ENCODE results near the gene PAQR6.
A peak's percentile ranks its signal among the peaks of the same experiment; 100 is the strongest.

Gene PAQR6

DNA sequence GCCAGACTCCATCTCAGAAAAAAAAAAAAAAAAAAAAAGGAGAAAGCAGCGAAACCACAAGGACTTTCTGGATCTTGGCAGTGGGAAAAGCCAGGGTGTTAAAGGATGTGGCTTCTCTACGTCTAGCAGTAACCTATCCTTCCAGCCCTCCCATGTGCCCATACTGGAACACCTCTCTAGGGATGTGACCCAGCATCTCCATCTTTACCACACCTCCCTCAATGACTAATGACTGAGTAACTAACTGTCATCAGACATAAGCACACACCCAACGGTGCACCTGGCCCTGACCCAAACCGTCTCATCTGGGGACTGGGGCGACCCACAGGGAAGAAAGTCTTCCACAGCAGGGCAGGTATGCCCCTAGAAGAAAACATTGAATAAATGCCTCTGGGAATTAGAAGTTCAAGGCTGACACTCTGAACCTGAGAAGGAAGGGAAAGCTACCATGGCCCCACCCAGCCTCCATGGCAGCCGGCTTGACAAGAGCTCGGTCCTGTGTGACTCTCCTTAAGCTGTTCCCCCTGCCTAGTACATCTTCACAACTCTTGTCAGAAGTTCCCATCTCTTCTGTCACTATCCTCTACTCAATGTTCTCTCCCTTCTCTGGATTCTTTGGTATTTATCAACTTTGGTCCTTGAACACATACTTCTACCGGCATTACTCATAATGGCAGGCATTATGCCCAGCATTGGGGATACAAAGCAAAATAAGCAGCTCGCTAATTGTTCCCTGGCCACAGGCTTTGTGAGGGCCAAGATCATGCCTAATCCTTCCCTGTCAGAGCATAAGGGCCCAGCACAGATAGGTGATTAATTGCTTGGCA is 14.8 kb upstream of the PAQR6 start:
- DNase-seq, result no peak

DNA sequence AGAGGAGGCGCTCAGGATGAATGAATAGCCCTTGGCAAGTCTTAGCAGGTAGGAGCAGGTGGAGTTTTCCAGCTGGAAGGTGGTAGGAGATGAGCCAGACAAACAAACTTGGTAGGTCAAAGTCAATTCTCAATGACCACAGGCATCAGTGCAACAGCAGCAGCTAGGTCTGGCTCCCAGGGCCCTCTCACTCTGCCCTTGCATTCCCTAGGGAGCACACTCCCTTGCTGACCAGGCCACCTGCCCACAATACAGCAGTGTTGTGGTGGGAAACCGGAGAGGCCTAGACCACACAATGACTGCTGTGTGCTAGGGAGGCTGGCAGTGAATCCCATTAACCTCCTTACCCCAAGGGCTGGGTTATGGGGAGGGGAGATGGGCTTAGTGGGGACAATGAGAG is 13.0 kb upstream of the PAQR6 start:
- DNase-seq, result no peak

DNA sequence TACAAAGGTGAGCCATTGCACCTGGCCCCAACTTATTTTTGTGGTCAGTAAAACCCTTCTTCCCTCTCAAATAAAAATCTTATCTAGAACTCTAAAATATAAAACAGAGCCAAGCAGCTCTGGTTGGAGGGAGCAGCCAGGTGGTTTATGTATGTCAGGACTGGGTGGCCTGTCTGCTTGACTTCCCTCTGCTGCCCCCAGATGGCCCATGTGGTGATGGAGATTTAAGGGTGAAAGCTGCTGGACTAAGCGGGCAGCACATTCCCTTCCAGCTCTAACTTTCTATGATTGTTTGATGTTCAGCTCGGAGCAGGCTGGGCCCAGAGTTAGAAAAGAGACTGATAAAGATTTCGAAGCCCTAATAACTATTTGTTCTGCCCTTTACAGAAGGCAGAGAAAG is 11.9 kb upstream of the PAQR6 start:
- DNase-seq, result no peak

DNA sequence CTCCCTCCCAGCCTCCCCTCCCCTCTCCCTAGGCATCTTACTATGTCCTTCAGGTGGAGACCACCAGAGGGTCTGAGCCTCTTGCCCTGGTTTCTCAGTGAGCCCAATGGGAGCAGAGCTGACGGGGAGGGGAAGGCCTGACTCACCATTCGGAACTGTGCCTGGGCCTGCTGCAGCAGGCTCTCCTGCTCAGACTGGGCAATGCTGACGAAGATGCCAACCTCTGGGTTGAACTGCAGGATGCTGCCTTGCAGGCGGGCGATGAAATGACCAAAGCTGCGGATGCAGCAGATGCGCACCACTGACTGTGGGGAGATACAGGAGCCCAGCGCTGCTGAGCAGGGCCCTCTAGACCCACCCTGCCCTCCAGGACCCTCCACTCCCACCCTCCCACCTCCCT is 11.0 kb upstream of the PAQR6 start:
- DNase-seq, result no peak

DNA sequence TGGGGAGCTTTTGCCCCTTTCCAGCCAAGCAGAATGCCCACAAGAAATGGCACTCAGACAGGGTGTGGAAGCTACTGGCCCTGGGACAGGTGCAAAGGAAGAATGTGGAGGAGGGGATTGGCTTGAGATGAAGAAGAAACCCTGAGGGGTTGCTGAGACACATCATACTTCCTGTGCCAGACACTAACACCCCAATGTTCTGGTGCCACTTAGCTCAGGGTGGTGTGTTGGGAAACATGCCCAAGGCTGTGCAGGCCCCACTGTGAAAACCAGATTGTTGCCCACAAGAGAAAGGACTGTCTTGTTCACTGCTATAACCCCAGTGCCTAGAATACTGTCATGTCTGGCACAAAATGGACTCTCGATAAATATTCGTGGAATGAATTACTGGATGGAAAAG is 9.9 kb upstream of the PAQR6 start:
- no peak for DNase-seq

DNA sequence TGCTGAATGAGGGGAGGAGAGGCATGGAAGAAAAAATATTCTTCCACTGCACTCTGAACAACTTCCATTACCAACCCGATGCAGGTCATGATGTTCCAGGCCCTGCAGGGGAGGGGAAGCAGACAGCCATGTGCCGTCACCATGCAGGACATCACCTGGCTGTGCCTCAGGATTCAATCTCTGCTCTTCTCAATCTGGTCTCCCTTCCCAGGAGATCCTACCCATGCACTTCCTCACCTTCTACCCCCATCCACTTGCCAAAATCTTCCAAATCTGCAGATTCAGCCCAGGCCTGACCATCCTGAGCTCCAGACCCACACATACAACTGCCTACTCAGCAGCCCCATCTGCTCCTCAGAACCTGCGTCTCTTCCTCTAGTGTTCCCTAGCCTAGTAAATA is 5.8 kb upstream of the PAQR6 start:
- no peak for DNase-seq

DNA sequence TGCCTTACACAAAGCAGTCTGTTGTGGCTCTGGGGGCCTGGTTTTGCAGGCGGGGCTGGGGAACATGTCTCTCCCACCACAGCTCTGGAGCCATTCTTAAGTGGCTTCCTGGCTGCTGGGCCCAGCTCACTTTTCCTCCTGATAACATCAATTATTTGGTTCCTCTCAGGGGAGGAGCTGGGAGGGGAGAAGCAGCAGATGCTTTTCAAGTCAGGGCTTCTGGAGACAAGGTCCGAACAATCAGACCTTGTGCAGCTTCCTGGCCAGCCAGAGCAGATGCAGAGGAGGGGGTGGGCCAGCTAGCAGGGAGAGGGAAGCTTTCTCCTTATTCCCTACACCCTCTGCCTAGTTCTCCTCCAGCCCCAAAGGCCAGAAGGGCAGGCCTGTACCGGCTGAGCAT is 3.7 kb upstream of the PAQR6 start:
- DNase-seq, result no peak

DNA sequence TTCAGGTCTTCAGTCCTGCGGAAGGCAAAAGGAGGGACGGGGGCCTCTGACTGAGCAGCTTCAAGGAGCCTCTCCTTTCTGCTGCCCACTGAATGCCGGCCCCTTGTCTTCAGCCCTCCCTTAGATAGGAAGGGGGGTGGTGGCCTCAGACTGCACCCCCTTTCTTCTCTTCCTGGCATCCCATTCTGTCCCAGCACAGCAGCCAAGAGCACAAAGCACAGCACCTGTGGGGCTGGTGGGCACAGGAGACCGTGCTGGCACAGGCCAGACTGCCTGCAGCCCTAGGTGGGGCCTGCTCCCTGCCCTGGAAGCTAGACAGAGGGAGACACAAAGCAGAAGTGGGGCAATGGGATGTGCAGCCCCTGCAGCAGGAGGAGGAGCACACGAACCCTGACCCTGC is 1.7 kb upstream of the PAQR6 start:
- DNase-seq, result no peak

DNA sequence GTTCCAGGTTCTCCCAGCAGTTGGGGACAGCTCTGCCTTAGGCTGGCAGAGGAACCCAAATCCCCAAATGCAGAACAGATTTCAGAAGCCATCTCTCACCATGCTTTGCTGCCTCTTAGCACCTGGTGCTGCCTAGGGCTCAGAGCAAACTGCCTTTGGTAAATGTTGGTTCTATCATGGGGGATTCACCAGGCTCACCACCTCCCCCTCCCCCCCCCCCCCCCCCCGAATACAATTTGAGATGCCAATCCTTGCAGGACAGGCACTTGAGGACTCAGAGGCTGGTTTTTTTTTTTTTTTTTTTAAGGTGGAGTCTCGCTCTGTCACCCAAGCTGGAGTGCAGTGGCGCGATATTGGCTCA is 447 bp upstream of the PAQR6 start:
- DNase-seq, result no peak

DNA sequence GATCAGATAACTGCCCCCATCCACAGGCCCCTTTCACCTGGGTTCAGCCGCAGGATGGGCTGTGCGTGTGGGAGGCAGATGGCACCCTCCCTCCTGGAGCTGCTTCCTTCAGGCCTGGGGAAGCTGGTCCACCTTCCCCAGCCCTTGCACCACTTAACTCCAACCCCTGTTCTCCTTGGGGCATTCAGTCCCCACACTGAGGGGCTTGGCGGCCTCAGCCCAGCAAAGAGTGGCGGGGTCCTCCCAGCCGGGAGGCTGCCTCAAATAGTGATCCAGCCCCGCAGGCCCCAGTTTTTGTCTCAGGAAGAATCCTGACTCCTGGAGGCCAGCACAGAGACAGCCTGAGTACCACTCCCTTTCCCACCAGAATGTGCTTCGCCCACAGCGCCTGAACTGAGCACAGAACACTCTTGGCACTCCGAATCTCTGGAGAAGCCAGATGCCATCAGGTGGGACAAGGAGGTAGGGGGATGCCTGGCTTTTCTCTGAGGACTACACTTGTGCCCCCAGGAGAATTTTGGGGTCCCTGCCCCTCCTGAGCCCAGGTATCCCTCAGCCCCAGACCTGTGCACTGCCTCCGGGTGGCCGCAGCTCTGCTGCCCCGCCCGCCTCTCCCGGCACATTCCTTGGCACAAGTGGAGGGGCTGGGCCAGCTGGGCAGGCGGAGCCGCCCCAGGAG is 936 bp downstream of the PAQR6 start:
- DNase-seq, result no peak

DNA sequence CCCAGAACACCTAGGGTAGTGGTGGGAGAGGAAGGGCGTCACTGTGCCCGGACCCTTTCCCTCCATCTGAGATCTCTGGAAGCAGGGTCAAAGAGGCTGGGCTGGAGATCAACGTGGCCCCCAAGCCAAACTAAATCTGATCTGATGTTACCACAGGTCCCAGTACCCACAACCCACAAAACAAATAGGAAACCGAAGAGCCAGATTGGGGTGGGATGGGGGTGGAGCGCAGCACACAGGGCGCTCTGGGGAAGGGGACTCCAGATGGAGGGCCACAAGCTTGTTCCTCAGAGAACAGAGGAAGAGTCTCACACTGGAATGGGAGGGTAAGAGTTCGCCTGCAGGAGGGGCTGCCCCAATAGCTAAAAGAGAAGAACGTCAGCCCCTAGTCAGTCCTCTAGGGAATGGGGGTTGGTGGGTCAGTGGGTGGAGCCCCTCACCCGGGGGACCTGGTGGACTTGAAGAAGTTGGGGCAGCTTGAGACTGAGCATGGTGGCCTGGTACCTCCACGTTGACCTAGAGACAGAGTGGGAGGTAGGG is 1.5 kb downstream of the PAQR6 start:
- no peak for DNase-seq

DNA sequence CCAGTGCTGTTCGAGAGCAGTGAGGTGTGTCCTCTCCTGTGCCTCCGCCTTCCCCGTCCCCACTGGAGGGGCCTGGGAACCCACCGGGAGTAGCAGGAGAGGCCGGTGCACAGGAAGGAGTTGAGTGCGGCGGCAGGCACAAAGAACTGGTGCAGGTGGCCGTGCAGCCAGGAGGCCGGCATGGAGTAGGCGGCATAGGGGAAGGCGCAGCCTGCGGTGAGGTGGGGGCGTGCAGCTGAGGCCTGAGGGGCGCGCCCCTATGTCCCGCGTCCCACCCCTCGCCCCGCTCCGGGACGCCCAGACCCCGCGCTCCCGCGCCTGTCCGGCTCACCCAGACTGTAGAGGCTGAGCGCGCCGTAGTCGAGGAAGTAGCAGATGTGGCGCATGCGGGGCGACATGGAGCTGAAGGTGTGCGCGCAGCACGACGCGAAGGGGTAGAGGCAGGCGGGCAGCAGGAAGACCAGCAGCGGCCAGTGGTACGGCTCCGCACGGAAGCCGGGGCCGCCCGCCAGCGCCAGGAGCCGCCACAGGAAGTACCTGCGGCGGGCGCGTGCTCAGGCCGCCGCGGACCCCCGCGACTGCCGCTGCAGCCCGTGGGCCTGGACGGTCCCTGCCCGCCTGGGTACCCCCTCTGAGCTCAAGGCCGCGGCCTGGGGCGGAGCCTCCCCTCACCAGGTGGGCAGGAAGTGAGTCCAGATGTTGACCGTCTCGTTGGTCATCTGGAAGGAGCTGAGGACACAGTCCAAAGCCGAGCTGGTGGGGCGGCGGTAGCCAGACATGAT is 2.2 kb downstream of the PAQR6 start:
- DNase-seq, result no peak

DNA sequence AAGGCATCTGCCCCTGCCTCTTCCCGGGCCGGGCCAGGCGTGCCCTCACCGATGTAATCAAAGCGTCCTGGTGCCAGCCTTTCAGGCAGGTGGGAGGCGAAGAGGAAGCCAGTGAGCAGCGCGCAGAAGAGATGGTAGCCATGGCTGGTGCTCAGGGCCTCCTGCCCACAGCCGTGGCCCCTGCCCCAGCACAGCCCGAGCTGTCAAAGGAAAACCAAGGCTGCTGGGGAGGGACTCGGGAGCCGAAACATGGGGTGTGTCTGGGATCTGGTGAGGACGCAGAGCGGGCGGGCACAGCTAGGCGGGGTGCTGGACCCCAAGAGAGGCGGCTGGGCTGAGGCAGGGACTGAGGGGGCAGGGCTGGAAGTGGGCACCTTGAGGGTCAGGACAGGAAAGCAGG is 3.1 kb downstream of the PAQR6 start:
- no peak for DNase-seq

DNA sequence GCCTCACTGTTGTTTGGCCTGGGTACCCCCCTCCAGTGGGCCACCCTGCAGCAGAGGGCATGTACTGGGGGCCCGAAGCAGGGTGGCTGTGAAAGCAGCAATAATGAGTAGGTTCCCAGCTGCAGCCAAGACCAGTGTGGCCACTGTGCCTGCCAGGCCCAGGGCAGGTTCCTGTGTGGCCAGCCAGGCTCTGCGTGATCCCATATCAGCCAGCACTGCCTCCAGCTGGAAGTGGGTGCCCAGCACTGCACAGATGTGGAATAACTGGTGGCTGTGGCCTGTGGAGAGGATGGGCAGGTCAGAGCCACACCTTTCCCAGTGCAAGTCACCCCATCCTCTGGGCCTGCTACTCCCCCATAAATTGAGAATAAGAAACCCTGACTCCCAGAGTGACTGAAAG is 3.7 kb downstream of the PAQR6 start:
- DNase-seq, result no peak

DNA sequence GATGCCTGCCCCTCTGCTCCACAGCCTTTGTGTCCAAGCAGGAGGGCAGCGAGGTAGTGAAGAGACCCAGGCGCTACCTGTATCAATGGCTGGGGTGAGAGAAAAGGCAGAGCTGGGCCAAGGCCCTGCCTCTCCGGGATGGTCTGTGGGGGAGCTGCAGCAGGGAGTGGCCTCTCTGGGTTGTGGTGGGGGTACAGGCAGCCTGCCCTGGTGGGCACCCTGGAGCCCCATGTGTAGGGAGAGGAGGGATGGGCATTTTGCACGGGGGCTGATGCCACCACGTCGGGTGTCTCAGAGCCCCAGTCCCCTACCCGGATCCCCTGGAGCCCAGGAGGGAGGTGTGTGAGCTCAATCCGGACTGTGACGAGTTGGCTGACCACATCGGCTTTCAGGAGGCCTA is 5.1 kb downstream of the PAQR6 start:
- DNase-seq, result no peak

DNA sequence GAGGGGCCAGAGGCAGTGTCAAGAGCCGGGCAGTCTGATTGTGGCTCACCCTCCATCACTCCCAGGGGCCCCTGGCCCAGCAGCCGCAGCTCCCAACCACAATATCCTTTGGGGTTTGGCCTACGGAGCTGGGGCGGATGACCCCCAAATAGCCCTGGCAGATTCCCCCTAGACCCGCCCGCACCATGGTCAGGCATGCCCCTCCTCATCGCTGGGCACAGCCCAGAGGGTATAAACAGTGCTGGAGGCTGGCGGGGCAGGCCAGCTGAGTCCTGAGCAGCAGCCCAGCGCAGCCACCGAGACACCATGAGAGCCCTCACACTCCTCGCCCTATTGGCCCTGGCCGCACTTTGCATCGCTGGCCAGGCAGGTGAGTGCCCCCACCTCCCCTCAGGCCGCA is 5.9 kb downstream of the PAQR6 start, which contains the start of gene BGLAP:
Gene BGLAP, plus strand, starts transcription at position 259 of the 400 bp plus-strand sequence. Its CDS starts 48 bp downstream, at position 307.
- no peak for DNase-seq

DNA sequence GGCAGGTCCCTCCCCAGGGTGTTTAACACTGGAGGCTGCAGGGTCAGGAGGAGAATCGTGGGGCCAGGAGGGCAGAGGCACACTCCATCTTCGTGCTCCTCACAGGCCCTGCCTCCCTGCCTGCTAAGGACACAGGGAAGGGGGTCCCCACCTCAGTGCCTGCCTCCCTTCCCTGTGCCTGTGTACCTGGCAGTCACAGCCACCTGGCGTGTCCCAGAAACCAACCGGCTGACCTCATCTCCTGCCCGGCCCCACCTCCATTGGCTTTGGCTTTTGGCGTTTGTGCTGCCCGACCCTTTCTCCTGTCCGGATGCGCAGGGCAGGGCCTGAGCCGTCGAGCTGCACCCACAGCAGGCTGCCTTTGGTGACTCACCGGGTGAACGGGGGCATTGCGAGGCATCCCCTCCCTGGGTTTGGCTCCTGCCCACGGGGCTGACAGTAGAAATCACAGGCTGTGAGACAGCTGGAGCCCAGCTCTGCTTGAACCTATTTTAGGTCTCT is 6.5 kb downstream of the PAQR6 start:
- DNase-seq, result no peak

DNA sequence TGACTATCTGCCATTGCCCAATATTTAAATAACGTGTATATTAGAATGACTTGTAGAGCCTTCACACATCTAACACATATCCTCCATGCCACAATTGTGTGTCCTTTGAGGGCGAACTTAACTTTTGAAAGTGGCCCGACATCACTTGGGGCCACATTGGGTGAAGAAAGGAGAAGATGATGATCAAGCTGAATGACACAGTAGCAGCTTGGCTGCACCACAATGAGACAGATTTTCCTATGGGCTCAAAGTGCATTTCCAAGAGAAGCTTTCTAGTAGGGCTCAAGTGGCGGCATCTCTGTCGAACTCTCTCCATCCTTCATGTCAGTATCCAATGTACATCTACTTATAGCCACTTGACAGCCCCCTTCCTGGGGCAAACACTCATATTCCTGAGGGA is 9.6 kb downstream of the PAQR6 start:
- DNase-seq, result no peak

DNA sequence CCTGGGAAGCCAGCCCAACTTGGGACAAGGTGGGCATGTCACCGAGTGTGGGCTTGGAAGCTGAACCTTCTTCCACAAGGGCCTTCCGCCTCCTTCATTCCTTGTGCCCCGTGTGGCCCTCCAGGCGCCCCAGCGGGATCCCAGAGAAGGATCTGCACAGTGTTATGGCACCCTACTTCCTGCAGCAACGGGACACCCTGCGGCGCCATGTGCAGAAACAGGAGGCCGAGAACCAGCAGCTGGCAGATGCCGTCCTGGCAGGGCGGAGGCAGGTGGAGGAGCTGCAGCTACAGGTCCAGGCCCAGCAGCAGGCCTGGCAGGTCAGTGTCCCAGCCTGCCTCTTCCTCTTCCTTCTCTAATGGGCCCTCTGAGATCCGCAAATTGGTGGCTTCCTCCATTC is 11.7 kb downstream of the PAQR6 start:
- DNase-seq, result no peak

DNA sequence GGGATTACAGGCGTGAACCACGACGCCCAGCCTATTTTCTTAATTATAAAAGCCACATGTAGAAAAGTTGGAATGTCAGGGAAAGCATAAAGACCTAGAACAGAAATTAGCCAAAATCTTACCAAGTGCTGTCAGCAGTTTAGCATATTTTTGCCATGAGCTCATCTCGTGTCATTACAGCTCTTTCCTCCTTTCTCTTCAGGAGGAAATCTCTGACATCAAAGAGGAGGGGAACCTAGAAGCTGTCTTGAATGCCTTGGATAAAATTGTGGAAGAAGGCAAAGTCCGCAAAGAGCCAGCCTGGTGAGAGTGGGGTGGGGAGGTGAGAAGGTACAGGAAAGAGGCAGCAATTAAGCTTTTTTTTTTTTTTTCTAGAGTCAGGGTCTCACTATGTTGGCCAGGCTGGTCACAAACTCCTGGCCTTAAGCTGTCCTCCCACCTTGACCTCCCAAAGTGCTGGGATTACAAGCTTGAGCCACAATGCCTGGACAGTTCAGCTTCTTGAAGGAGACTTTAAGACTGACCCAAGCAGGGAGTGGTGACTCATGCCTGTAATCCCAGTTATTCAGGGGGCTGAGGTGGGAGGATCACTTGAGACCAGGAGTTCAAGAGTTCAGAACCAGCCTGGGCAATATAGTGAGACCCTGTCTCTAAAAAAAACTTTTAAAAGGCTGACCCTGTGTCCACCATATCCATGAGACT is 14.3 kb downstream of the PAQR6 start:
- DNase-seq, result peak; percentile 24

DNA sequence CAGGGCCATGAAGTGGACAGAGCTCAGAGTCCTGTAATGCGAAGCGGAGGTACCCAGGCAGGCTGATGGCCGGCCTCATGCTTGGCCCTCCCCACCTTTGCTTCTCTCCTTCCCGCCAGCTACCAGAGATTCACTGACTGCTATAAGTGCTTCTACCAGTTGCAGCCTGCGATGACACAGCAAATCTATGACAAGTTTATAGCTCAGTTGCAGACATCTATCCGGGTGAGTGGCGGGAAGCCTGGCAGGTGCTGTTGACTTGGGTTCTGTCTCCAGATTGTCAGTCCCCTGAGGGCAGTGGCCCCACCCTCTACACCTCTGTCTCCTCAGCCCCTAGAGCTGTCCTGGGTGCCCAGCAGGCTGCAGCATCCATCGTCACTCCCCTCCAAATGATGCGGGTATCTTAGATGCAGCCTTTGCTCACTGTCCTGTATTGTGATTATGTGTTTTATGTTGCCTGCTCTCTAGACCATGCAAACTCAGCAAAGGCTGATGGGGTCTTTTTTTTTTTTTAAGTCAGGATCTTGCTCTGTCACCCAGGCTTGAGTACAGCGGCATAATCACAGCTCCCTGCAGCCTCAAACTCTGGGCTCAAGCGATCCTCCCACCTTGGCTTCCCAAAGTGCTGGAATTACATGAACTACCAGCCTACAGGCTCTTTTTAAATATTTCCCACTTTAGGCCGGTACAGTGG is 15.5 kb downstream of the PAQR6 start:
- no peak for DNase-seq

DNA sequence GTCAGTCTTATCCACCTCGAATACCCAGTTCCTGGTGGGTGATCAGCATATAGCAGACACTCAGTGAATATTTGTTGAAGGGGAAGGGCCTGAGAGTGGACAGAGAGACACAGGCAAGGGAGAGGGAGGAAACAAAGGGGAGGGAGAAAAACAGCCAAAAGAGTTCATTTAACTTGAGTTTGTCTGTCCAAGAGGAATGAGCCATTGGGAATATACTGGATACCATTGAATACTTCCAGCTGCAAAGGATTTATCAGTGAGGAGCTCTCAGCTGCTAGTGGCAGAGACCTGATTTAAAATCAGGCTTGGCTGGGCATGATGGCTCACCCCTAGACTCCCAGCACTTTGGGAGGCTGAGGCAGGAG is 17.4 kb downstream of the PAQR6 start:
- no peak for DNase-seq

Data from kidney glomerular epithelial cell (primary cell).